HG03521 (cell line): ENCODE measurements around the gene S100PBP.

Experiments used
- ATAC-seq: cut with Tn5 transposase; IDR thresholded peaks from one replicate; pipeline ENCODE4 v1.9.1; 2021; ENCODE audit warnings: mild to moderate bottlenecking, moderate library complexity; ENCODE audit not compliant: unreplicated experiment

Gene S100PBP

GRCh38 chr1:32818804-32819541 lies 1.5 kb downstream of the S100PBP start:
- ATAC-seq: no peak

- no peak for ATAC-seq
Measured at GRCh38 chr1:32825181-32825580, 7.7 kb downstream of the S100PBP start.

GRCh38 chr1:32828341-32828740 lies 10.9 kb downstream of the S100PBP start:
- no peak for ATAC-seq

GRCh38 chr1:32830092-32830852 lies 12.8 kb downstream of the S100PBP start:
- no peak for ATAC-seq

GRCh38 chr1:32831878-32832277 lies 14.4 kb downstream of the S100PBP start:
- ATAC-seq: no peak

GRCh38 chr1:32848354-32849063 lies 31.1 kb downstream of the S100PBP start:
- no peak for ATAC-seq

GRCh38 chr1:32855861-32856617 lies 38.6 kb downstream of the S100PBP start:
- no peak for ATAC-seq

GRCh38 chr1:32858136-32858535 lies 40.7 kb downstream of the S100PBP start:
- no peak for ATAC-seq

- no peak for ATAC-seq
Measured at GRCh38 chr1:32858791-32859190, 41.3 kb downstream of the S100PBP start.

- no peak for ATAC-seq
Measured at GRCh38 chr1:32859915-32860314, 42.5 kb downstream of the S100PBP start.

- no peak for ATAC-seq
Measured at GRCh38 chr1:32860566-32860965, 43.1 kb downstream of the S100PBP start.

- no peak for ATAC-seq
Measured at GRCh38 chr1:32861904-32862695, 44.6 kb downstream of the S100PBP start.

- no peak for ATAC-seq
Measured at GRCh38 chr1:32863218-32863880, 45.9 kb downstream of the S100PBP start.

- ATAC-seq: no peak
Measured at GRCh38 chr1:32863881-32864245, 46.4 kb downstream of the S100PBP start.

- ATAC-seq: no peak
Measured at GRCh38 chr1:32864375-32865019, 47.0 kb downstream of the S100PBP start.

- no peak for ATAC-seq
Measured at GRCh38 chr1:32865639-32866405, 48.4 kb downstream of the S100PBP start.

- no peak for ATAC-seq
Measured at GRCh38 chr1:32867151-32867550, 49.7 kb downstream of the S100PBP start.

GRCh38 chr1:32867671-32868070 lies 50.2 kb downstream of the S100PBP start:
- no peak for ATAC-seq
